HG02981 (cell line): ENCODE results near the gene STRBP.
"Not testable (repeated sequence)": the region's sequence is repeated elsewhere in the genome, so short reads cannot be mapped to it uniquely, and the experiment has no call there.

Experiments
- ATAC-seq: cut with Tn5 transposase; IDR thresholded peaks from one replicate; pipeline ENCODE4 v1.9.1; 2021; ENCODE audit warnings: mild to moderate bottlenecking, moderate library complexity; ENCODE audit not compliant: unreplicated experiment

The STRBP gene

DNA sequence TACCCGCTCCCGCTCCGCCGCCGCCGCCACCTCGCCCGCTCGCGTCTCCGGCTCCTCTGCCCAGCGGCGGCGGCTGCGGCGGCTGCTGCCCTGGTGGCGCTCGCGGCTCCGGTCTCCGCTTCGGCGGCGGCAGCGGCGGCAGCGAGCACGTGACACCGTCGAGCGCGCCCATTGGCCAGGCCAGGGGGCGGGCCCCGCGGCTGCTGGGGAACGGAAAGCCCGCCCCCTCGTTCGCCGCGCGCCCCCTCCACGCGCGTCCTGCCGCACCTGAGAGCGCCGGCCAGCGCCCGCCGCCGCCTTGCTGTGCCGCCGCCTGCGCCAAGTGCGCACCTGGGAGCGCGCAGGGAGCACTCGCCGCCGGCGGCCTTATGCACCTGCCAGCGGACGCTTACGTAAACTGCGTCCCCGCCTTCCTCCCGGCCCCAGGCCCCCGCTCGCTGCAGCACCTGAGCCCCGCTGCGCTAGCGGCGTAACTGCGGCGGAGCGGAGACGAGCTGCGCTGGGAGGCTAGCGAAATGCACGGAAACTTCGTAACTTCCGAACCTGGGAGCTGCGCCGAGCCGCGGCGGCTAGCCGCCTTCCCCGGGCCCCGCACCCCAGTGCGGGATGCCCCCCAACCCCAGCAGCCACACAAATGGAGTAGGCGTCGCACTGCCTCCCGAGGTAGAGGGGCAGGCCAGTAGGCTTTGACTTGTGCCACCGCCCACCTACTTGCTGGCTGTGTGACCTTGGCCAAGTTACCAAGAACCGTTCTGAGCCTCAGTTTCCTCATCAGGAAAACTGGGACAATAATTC is at the start of gene STRBP:
STRBP (minus strand) TSS at position 122 of the 795 bp plus-strand sequence. CDS start 84,452 bp downstream, outside the sequence.
- ATAC-seq: peak; percentile 89

DNA sequence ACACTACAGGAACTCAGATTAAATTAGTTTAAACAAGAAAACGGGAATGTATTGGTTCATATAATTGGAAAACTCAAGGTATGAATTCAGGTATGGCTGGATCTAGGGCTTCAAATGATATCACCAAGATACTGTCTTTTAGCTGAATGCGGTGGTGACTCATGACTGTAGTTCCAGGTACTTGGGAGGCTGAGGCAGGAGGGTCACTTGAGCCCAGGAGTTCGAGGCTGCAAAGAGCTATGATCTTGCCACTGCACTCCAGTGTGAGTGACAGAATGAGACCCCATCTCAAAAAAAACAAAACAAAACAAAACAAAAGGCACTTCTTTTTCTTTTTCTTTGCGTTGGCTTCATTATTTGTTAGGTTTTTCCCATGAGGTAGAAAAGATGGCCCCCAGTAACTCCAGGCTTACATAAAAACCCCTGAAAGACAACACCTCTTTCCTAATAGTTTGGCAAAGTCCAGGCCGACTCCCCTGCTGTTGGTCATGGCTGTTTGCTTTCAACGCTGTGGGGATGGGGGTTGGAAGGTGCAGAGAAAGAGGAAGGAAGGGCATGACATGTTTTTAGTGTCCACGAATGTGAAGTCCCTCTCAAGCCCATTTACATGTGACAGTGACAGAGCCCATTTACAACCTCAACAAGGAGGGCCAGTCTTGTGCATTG is 47.8 kb upstream of the STRBP start:
- ATAC-seq: no peak

DNA sequence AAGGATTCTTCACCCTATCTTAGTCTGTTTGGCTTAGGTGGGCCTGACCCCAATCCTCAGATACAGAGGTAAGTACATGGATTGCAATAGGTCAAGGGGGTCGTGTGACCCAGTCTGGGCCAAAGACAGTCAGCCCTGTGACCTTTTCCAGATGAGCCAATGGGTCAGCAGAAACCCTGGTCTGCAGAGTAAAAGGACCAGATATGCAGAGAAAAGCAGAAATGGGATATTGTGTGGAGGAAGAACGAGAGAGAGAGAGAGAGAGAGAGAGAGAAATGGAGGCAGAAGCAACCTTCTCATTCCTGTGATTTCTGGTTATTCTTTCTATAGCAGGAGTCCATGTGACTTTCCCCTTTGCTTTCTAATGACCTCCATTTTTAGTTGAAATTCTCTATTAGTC is 47.2 kb upstream of the STRBP start:
- no peak for ATAC-seq

DNA sequence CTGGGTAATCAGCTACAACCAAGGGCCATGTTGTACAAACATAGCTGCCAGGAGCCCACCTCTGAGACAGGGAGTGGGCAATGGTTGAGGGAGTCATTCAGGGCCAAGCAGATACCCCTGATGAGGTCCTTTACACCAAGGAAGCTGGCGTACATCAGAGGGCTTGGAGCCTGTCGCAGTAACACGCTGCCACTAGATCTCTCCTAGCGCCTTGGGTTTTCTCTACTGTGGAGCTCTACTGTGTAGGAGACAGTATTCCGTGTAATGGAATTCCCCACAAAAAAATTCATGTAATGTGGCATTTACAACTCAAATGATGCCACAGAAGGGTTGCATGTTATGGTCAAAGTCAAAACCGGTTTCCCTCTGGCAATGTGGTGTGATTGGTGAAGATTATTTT is 46.2 kb upstream of the STRBP start:
- ATAC-seq: no peak

DNA sequence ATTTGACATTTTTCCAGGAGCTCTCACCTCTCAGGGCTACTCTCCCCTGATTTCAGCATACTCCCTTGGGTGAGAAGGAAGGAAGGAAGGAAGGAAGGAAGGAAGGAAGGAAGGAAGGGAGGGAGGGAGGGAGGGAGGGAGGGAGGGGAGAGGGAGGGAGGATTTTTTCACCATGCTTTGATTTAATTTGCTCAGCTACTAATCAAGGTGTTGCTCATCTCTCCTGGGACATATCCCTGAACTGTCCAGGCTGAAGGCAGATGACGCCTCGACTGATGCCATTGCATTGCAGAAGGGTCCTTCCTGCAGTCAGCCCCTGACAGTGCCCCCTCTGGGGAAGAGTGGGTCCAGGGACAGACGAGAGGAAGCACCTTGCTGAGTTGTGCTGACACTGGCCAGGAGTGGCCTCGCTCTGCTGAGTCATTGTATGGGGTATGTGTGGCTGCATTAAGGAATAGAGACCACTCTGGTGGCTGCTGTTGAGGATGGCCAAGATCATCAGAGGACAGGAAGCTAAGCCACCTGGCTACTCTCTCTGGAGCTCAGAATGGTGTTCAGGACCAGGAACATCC is 44.0 kb upstream of the STRBP start:
- ATAC-seq: no peak

DNA sequence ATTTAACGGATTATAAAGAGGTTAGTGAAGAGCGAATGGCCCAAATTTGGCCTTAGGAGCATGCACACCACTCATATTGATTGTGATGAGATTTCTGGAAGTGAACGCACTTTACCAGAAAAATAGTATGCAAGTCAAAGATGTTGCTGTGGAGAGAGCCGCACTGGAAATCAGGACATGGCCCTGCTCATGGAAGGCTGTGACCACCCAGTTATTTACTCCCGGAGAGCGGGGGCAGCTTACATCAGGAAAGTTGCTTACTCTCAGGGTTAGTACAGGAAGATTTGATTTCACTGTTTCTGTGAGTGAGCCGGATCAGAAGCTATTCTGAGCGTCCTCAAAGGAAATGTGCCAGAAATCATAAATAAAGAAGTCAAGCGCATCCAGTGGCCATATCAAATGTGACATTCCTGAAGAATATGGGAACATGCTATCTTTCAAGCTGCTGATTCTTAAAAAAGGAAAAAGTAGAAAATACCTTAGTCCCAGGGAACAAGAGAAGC is 42.9 kb upstream of the STRBP start:
- ATAC-seq: no peak

DNA sequence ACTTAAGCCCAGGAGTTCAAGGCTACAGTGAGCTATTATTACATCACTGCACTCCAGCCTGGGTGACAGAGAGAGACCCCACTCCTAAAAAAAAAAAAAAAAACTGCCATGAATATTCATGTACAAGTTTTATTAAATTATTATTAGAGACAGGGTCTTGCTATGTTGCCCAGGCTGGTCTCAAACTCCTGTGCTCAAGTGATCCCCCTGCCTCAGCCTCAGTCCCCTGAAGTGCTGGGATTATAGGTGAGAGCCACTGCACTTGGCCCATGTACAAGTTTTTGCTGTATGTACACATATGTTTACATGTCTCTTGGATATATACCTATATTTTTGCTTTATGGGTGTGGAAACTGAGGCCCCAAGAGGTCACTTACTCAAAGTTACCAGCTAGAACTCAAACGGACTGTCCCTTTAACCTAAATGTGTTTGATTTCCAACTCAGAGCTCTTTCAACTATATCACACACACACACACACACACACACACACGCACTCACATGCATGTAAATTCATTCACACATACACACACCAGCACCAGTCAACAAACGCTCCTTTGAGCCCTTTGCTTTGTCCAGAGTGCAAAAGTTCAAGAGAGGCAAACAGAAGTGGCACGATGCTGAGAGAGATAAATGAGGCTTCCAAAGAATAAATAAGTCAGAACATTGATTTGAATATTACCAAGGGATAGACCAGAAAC is 42.3 kb upstream of the STRBP start:
- no peak for ATAC-seq

DNA sequence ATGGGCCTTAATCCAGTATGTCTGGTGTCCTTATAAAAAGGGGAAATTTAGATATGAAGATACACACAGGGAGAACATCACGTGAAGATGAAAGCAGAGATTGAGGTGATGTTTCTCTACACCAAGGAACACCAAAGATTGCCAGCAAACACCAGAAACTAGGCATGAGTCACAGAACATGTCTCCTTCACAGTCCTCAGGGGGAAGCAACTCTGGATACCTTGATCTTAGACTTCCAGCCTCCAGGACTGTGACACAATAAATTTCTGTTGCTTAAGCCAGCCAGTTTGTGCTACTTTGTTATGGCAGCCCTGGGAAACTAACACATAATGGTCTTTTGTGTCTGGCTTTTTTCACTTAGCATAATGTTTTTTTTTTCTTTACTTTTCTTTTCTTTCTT is 41.2 kb upstream of the STRBP start:
- ATAC-seq: no peak

DNA sequence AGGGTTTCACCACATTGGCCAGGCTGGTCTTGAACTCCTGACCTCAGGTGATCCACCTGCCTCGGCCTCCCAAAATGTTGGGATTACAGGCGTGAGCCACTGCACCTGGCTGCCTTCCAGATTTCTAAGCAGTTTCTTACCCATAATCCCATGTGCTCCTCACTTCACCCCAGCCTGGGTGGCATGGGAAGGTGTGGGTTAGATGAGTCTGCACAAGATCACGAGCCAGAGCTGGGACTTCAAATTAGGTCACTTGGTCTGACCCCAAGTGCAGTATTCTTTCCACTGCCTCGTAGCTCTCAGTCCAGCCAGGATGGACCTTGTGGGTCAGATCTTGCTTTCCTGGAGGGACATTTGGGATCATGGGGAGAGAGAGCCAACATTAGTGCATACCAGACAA is 37.5 kb upstream of the STRBP start:
- ATAC-seq: no peak

DNA sequence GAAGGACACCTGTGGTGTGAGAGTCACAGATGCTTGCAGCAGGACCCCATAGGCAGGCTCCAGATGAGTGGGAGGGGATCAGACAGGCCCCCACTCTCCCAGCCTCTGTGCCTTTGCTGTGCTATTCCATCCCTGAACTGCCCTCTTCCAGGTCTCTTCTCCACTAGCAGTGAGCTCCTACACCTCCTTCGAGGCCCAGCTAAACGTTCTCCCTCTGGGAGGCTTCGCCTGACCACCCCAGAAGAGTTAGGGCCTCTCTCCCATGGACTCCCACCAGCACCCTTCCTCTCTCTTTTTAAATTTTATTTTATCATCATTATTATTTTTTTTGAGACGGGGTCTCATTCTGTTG is 35.9 kb upstream of the STRBP start:
- no peak for ATAC-seq

DNA sequence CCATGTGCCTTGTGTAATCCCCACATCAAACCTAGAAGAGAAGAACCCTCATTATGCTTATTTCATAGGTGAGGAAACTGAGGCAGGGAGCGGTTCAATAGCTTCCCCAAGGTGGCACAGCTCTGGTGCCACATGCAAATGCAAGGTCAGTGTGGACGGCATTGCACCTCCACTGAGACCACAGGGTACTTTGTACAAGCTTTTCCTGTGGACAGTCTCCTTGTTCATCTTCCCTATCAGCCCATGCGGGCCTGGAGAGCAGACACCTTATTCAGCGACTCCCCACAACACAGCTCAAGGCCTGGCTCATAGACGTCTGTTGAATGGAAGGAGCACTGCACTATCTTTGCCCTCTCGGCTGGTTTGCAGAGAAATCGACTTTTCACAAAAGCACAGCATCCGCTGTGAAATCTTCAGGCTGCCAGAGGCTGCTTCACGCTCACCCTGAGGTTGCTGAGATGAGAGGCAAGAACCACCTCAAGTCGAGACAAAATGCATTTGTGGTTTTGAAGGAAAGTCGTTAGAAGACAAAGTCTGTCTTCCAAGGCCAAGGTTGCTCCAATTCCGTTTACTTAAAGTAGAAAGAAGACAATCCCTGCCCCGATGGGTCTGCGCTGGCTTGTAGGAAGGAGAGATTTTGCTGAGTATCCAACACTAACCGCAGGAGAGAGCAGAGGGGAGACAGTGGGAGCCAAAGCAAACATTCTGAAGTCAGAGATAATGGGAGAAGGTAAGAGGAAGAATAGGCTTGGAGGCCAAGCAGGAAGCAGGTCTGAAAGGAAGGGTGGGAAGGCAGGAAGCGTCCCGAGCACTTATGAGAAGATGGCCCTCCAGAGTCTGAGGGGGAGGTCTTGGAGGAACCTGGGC is 34.2 kb upstream of the STRBP start:
- no peak for ATAC-seq

DNA sequence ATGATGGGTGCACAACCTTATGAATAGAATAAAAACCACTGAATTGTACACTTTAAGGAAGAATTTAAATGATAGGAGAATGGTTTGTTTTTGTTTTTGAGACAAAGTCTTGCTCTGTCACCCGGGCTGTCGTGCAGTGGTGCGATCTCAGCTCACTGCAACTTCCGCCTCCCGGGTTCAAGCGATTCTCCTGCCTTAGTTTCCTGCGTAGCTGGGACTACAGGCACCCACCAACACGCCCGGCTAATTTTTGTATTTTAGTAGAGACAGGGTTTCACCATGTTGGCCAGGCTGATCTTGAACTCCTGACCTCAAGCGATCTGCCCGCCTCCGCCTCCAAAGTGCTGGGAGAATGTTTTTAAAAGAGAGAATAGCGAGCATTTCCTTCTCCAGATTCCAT is 33.5 kb upstream of the STRBP start:
- not testable (repeated sequence) for ATAC-seq

DNA sequence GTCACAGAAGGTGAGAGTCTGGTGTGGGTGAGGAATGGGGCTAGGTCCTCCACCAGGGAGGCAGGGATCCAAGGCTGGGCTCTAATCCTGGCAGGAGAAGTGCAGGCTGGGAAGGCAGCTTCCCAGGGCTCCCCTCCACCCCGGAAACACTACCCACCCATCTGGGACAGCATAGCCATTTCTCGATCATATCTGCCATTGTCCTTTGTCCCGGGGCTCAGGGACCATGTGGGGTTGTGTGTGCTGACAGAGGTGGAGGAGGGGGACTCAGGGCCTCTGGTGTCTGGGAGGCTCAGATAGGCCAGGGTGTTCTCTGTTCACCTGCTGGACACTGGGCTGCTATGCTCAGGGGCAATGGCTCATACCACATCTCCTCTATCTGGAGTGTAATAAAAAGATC is 32.2 kb upstream of the STRBP start:
- no peak for ATAC-seq

DNA sequence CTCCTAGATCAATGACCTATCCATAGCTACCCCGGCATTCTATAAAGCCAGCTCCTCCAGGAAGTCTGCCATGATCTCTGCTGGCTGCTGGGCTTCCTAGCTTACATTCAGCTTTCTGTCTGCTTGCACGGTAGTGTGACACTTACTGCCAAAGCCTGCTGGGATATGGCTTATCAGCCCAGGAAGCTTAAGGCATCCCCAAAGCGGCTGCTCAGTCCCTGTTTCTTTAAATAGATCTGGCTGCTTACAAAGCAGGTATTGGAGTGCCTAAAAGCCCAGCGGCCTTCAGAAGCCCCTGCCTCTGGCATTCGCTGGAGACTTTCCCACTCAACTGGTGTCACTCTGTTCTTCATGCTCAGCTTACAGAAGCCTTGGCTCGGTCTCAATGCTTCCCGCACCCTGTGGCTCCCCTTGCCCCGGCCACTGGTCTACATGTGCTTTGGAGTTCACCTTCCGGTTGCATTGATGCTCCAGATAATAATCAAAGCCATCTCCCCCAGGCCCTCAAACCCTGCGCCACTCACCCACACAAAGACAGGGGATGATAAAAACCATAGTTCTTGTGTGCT is 31.3 kb upstream of the STRBP start:
- no peak for ATAC-seq

DNA sequence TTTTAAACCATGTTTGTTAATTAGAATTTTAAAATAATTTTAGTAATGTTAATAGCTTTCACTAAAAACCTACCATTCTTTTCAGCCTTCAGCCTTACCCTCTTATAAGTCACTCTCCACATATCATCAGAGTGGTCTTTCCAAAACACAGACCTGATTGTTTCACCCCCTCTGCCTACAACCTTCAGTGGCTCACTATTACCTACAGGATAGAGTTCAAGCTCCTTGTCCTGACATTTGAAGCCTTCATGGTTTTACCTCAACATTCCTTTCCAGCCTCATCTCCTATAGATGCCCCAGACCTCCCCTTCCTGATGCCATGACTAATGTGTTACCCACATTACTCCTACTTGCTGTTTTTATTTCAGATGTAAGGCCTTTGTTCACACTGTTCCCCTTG is 27.8 kb upstream of the STRBP start:
- ATAC-seq: no peak

DNA sequence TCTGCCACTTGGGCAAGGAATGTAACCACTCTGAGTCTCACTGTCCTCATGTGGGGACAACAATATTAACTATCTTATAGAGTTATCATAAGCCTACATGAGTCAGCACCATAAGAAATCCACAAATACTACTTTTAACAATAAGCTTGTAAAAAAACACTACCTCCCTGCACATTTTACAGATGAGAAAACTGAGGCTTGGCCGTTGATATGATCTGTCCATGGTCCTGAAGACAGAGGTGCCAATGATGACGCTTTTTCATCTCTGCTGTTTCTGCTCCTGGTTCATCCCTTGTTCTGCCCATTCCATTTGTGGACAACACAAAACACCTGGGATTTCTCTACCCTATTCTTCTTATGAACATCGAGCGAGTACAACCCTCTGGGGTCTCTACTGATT is 23.4 kb upstream of the STRBP start:
- no peak for ATAC-seq

DNA sequence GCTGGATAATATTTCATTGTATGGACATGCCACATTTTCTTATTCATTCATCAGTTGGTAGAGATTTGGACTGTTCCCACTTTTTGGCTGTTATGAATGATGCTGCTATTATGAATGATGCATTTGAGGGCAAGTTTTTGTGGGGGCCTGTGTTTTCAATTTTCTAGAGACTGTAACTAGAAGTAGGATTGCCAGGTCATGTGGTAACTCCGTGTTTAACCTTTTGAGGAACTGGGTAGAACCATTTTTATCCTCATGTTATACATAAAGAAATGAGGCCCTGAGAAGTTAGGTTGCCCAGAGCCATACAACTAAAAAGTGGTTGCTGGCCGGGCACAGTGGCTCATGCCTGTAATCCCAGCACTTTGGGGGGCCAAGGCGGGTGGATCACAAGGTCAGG is 22.4 kb upstream of the STRBP start:
- no peak for ATAC-seq

DNA sequence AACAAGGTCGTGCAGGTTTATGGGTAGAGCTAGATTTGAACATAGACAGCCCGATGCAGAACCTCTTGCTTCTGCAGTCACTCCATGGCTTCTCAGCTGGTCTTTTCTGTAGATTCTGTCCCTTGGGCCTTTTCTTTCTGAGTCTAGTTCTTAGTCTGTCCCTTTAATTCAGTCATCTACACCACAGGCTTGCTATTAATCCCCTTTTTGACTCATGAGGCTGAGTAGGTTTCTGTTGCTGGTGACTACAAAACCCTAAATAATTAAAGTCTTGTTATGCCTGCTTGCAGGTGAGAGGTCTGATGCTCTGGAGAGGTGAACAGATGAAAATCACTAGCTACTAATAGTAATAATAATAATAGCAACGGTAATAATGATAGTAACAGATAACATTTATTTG is 19.3 kb upstream of the STRBP start:
- ATAC-seq: no peak

DNA sequence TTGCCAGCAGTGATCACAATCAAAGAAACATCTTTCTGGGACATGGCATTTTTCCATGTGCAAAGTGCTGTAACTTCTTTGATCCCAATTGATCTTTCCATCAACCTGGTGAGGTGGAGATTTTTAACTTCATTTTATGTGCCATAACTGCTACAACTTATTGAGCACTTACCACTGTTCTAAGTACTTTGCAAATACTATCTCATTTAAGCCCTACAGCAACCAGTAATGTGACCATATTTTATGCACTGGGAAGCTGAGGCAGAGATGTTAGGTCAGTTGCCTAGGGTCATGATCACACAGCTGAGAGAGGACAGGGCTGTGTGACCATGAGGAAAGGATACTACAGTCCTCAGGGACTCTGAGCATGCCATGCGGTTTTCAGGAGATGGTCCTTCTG is 17.9 kb upstream of the STRBP start:
- no peak for ATAC-seq

DNA sequence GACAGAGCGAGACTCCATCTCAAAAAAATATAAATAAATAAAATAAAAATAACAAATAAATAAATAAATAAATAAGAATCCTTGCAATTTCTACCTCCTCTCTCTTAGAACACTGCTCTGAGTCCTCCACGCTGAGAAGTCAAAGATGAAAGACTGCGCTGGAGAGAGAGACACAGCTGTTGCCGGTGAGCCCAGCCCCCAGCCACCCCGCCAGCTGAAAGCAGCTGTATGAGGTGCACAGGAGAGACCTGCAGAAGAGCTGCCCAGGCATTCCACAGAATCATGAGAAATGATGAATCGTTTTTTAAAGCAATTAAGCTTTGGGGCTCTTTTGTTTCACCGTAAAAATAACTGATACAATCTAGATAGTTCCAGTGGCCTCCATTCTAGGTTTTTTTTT is 16.3 kb upstream of the STRBP start:
- no peak for ATAC-seq
